CD14-positive monocyte (primary cell): ENCODE data around the gene GPD1. TPM values are rescaled to one million over a fixed set of nuclear protein-coding genes. Genes with fewer than 3 reads are reported as not detected.
A peak's percentile ranks its signal among the peaks of the same experiment; 100 is the strongest.

ENCODE experiments used
- DNase-seq, 3 donors: peaks; one replicate each; pipeline ENCODE4 v3.0.0-alpha.2; 2011 to 2022
- H2AFZ ChIP-seq: 2 replicates; pipeline ENCODE4 v1.6.0; 2012; ENCODE audit warnings: mild to moderate bottlenecking, low read depth, low read length, inconsistent platforms; ENCODE audit not compliant: insufficient read depth, poor library complexity, severe bottlenecking
- H3K27ac ChIP-seq, 2 donors: 1 replicate in 1 of 2; 2 replicates in 1 of 2; pipeline ENCODE4 v1.5.1; 2012 to 2013; ENCODE audit warnings: low read length in 2 of 2, control low read depth in 1 of 2, inconsistent platforms in 1 of 2, low read depth in 1 of 2, mild to moderate bottlenecking in 1 of 2
- H3K27me3 ChIP-seq, 2 donors: one replicate each; pipeline versions ENCODE4 v1.6.0 to v1.6.1; 2011 to 2013; ENCODE audit warnings: low read length in 2 of 2; ENCODE audit not compliant: control insufficient read depth in 2 of 2, insufficient read depth in 2 of 2
- H3K36me3 ChIP-seq, 2 donors: replicated peaks in 1 of 2; 1 replicate in 1 of 2; 2 replicates in 1 of 2; pipeline versions ENCODE4 v1.5.1 to v1.6.1; 2012 to 2013; ENCODE audit warnings: low read length in 2 of 2, control low read depth in 1 of 2, inconsistent platforms in 1 of 2, mild to moderate bottlenecking in 1 of 2; ENCODE audit not compliant: insufficient read depth in 2 of 2, control insufficient read depth in 1 of 2
- H3K4me1 ChIP-seq, 2 donors: 1 replicate in 1 of 2; 2 replicates in 1 of 2; pipeline versions ENCODE4 v1.5.1 to v1.6.1; 2012 to 2013; ENCODE audit warnings: low read length in 2 of 2, control low read depth in 1 of 2, inconsistent platforms in 1 of 2, mild to moderate bottlenecking in 1 of 2, moderate library complexity in 1 of 2; ENCODE audit not compliant: insufficient read depth in 2 of 2, control insufficient read depth in 1 of 2
- H3K4me2 ChIP-seq: replicated peaks from 2 replicates; pipeline ENCODE3; 2012; ENCODE audit warnings: low read length, moderate library complexity, mild to moderate bottlenecking; ENCODE audit not compliant: poor library complexity, severe bottlenecking; ENCODE audit errors: extremely low read depth
- H3K4me3 ChIP-seq, 3 experiments: fragments of 200-600 bp in 1 of 3; sonication (generic) in 1 of 3; replicated peaks in 1 of 3; 1 replicate in 2 of 3; 2 replicates in 1 of 3; pipeline ENCODE4 v1.5.1; 2011 to 2013; ENCODE audit warnings: low read length in 3 of 3, mild to moderate bottlenecking in 3 of 3, control low read depth in 2 of 3, low read depth in 2 of 3, inconsistent platforms in 1 of 3, moderate library complexity in 1 of 3
- H3K79me2 ChIP-seq: 2 replicates; pipeline ENCODE4 v1.6.0; 2012; ENCODE audit warnings: mild to moderate bottlenecking, control low read depth, inconsistent platforms, low read length, moderate library complexity; ENCODE audit not compliant: insufficient read depth
- H3K9ac ChIP-seq: 2 replicates; pipeline ENCODE4 v1.6.0; 2017; ENCODE audit warnings: low read length, mild to moderate bottlenecking; ENCODE audit not compliant: insufficient read depth, poor library complexity, severe bottlenecking
- H3K9me3 ChIP-seq, 2 donors: replicated peaks in 1 of 2; 1 replicate in 1 of 2; 2 replicates in 1 of 2; pipeline versions ENCODE4 v1.5.1 to v1.6.1; 2012 to 2013; ENCODE audit warnings: low read length in 2 of 2, control low read depth in 1 of 2; ENCODE audit not compliant: control insufficient read depth in 1 of 2, insufficient read depth in 1 of 2
- H4K20me1 ChIP-seq: 2 replicates; pipeline ENCODE4 v1.6.0; 2012; ENCODE audit warnings: mild to moderate bottlenecking, low read length, control low read depth, moderate library complexity; ENCODE audit not compliant: insufficient read depth
- H3K27ac Mint-ChIP-seq, 7 donors: one replicate each; pipeline ENCODE4 v1.8.0; 2020; ENCODE audit warnings: mild to moderate bottlenecking in 7 of 7, mixed read lengths in 7 of 7, moderate library complexity in 6 of 7, inconsistent platforms in 2 of 7
- H3K27me3 Mint-ChIP-seq, 3 donors: one replicate each; pipeline ENCODE4 v1.8.0; 2021 to 2022; ENCODE audit warnings: low read depth in 3 of 3, mild to moderate bottlenecking in 3 of 3, mixed read lengths in 3 of 3, moderate library complexity in 3 of 3, inconsistent platforms in 1 of 3
- H3K36me3 Mint-ChIP-seq, 2 donors: one replicate each; pipeline ENCODE4 v1.8.0; 2020; ENCODE audit warnings: mixed read lengths in 2 of 2, inconsistent platforms in 1 of 2, mild to moderate bottlenecking in 1 of 2
- H3K4me1 Mint-ChIP-seq: one replicate; pipeline ENCODE4 v1.8.0; 2020; ENCODE audit warnings: mild to moderate bottlenecking, mixed read lengths
- H3K4me3 Mint-ChIP-seq, 2 donors: one replicate each; pipeline ENCODE4 v1.8.0; 2020; ENCODE audit warnings: mild to moderate bottlenecking in 2 of 2, mixed read lengths in 2 of 2, moderate library complexity in 1 of 2
- H3K9me3 Mint-ChIP-seq, 7 donors: one replicate each; pipeline ENCODE4 v1.8.0; 2020 to 2022; ENCODE audit warnings: mixed read lengths in 7 of 7, mild to moderate bottlenecking in 6 of 7, moderate library complexity in 6 of 7, inconsistent platforms in 2 of 7
- CTCF ChIP-seq: fragments of 200-600 bp; IDR thresholded peaks from one replicate; pipeline ENCODE4 v1.8.0; 2022; ENCODE audit warnings: antibody characterized with exemption, mild to moderate bottlenecking
- WGBS: methylation state at CpG from one replicate; pipeline ENCODE4 v1.1.5; 2013; ENCODE audit warnings: missing lambda C conversion rate; ENCODE audit not compliant: insufficient coverage; 5-methylcytosine and 5-hydroxymethylcytosine counted together
- intact Hi-C, 2 donors: fragments of 100-400 bp; cut with micrococcal nuclease; formaldehyde crosslinking; loops; one replicate each; pipeline versions ENCODE4 v1.15.0 to v1.15.1; 2023
- polyA plus RNA-seq, 3 donors: library from polyadenylated mRNA; depleted of rRNA in 1 of 3; unstranded in 2 of 3; stranded (reverse) in 1 of 3; fragments of 300-500 nt in 2 of 3; fragments of >200 nt in 1 of 3; fragmentation: Illumina TruSeq in 2 of 3; gene quantifications; 1 replicate in 2 of 3; 2 replicates in 1 of 3; pipeline ENCODE4 v1.2.3, GENCODE V29; 2012 to 2021

The GPD1 gene
- polyA plus RNA-seq, 3 donors = 0.08 TPM; not detected in 2

GRCh38 chr12:50086148-50086547, 17.7 kb upstream of the GPD1 start:
- H3K4me1 Mint-ChIP-seq = peaks cover 21% of the 10 kb centered on the region
- peaks cover 1 to 5% (median 3%) of the 10 kb centered on the region in 3 donors for H3K27me3 Mint-ChIP-seq
- Histone ChIP-seq H3K4me3 (peak overlapping the region in 2 of 3 experiments; percentile 82 to 95), H3K9me3 (no peaks in the 10 kb centered on the region), H3K79me2 (peaks cover 13% of the 10 kb centered on the region), H4K20me1 (no peaks in the 10 kb centered on the region), H3K27me3 (no peaks in the 10 kb centered on the region), H3K9ac (no peak overlapping the region), H2AFZ (peak overlapping the region; percentile 97), H3K4me2 (peak overlapping the region; percentile 76), H3K27ac (peak overlapping the region in 1 of 2 donors; percentile 93), H3K36me3 (peaks cover 30 to 42% of the 10 kb centered on the region in 2 donors), H3K4me1 (peaks cover 11 to 14% of the 10 kb centered on the region in 2 donors)
- no peak for DNase-seq
- peak overlapping the region in 5 of 7 donors; percentile 1 to 91 (median 88) for H3K27ac Mint-ChIP-seq
- peaks cover 0 to 2% (median 0%) of the 10 kb centered on the region in 7 donors for H3K9me3 Mint-ChIP-seq
- peaks cover 40 to 42% of the 10 kb centered on the region in 2 donors for H3K36me3 Mint-ChIP-seq
- 86% methylated on average over 3 of the region's 5 CpGs for WGBS
- intact Hi-C loops = no loop called here
- H3K4me3 Mint-ChIP-seq = peak overlapping the region; percentile 83 to 89
- TF ChIP-seq CTCF = no peak

- DNase-seq = no peak
- Histone ChIP-seq H3K79me2 (peaks cover 13% of the 10 kb centered on the region), H3K36me3 (peaks cover 37 to 52% of the 10 kb centered on the region in 2 donors), H3K4me2 (no peak overlapping the region), H2AFZ (no peak overlapping the region), H4K20me1 (no peaks in the 10 kb centered on the region), H3K4me3 (no peak overlapping the region), H3K9me3 (no peaks in the 10 kb centered on the region), H3K27ac (no peak overlapping the region), H3K4me1 (peaks cover 11 to 14% of the 10 kb centered on the region in 2 donors), H3K27me3 (no peaks in the 10 kb centered on the region), H3K9ac (no peak overlapping the region)
- Mint-ChIP-seq H3K4me3 (no peak overlapping the region), H3K4me1 (peaks cover 21% of the 10 kb centered on the region), H3K9me3 (no peaks in the 10 kb centered on the region), H3K27me3 (peaks cover 0 to 2% (median 1%) of the 10 kb centered on the region in 3 donors), H3K27ac (no peak overlapping the region), H3K36me3 (peaks cover 49 to 50% of the 10 kb centered on the region in 2 donors)
- intact Hi-C loops = no loop called here
- 100% methylated on average over 5 of the region's 9 CpGs for WGBS
- no peak for TF ChIP-seq CTCF
Observed at GRCh38 chr12:50087151-50087550, 16.7 kb upstream of the GPD1 start.
